ENCODE measurements around the gene C2orf92.

C2orf92 gene

DNA sequence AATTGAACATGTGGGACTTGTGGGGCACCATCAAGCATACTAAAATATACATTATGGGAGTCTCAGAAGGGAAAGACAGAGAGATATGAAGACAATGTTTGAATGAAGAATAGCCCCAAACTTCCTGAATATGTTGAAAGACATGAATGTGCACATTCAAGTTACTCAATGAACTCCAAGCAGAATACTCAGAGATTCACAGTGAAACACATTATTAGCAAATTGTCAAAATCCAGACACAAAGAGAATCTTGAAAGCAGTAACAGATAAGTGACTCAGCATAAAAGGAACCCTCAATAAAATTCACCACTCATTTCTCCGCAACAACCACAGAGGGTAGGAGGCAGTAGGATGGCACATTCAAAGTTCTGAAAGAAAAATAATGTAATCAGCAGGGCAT lies 8.8 kb downstream of the C2orf92 start:
- TF ChIP-seq FOXP2 (optimal IDR thresholded peaks at IDR 0.05; ENCODE audit: borderline replicate concordance, extremely low read depth, extremely low read length, insufficient read depth) = no peak
- no peak for TF ChIP-seq TAF1 (IDR thresholded peaks at IDR 0.05; ENCODE audit: borderline replicate concordance, insufficient read depth, low read length)
- TF ChIP-seq, protein P1, sequence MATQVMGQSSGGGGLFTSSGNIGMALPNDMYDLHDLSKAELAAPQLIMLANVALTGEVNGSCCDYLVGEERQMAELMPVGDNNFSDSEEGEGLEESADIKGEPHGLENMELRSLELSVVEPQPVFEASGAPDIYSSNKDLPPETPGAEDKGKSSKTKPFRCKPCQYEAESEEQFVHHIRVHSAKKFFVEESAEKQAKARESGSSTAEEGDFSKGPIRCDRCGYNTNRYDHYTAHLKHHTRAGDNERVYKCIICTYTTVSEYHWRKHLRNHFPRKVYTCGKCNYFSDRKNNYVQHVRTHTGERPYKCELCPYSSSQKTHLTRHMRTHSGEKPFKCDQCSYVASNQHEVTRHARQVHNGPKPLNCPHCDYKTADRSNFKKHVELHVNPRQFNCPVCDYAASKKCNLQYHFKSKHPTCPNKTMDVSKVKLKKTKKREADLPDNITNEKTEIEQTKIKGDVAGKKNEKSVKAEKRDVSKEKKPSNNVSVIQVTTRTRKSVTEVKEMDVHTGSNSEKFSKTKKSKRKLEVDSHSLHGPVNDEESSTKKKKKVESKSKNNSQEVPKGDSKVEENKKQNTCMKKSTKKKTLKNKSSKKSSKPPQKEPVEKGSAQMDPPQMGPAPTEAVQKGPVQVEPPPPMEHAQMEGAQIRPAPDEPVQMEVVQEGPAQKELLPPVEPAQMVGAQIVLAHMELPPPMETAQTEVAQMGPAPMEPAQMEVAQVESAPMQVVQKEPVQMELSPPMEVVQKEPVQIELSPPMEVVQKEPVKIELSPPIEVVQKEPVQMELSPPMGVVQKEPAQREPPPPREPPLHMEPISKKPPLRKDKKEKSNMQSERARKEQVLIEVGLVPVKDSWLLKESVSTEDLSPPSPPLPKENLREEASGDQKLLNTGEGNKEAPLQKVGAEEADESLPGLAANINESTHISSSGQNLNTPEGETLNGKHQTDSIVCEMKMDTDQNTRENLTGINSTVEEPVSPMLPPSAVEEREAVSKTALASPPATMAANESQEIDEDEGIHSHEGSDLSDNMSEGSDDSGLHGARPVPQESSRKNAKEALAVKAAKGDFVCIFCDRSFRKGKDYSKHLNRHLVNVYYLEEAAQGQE (IDR thresholded peaks at IDR 0.05; ENCODE audit: insufficient read depth in 1 of 2, low read depth in 2 of 2, low read length in 2 of 2) = no peak
- TF ChIP-seq POLR2AphosphoS5 (IDR thresholded peaks at IDR 0.05; ENCODE audit: low read depth, low read length) = no peak
- TF ChIP-seq SIN3A (IDR thresholded peaks at IDR 0.05; ENCODE audit: borderline replicate concordance, insufficient read depth, low read length) = no peak

DNA sequence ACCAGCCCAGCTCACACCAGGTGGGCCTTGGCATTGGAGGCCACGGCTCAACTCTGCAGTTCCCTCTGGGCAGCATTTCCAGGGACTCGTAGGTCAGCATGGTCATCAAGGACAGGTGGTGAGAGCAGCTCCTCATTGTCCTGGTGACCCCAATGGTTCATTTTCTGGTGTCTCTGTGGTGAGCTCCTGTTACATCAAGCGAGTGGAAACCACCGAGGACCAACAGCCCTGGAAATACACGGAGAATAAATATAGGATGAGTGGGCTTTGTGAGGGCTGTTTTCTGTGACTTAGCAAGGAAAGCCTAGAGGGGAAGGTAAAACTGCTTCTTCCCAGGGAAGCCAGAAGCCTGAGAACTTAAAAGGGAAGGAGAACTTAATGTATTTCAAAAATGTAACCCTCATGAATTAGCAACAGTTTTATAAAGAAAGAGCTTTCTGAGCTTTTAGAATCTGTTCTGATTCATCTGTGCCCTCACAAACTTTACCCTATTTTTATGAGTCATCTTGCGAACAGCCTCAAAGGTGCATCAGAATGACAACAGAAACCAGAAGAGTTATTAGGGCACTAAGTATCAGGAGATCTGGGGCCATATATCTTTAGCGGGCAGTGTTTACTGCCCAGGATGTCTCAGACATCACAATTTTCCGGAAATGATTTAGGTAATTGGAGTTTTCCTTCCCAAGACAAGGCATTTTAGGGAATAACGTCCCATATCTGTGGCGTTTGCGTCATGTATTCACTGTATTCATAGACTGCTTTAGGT lies 18.7 kb downstream of the C2orf92 start:
- TF ChIP-seq, protein P1 (IDR thresholded peaks at IDR 0.05; ENCODE audit: insufficient read depth in 1 of 2, low read depth in 2 of 2, low read length in 2 of 2) = no peak
- TF ChIP-seq POLR2AphosphoS5 (IDR thresholded peaks at IDR 0.05; ENCODE audit: low read depth, low read length) (no peak), FOXP2 (optimal IDR thresholded peaks at IDR 0.05; ENCODE audit: borderline replicate concordance, extremely low read depth, extremely low read length, insufficient read depth) (no peak), SIN3A (IDR thresholded peaks at IDR 0.05; ENCODE audit: borderline replicate concordance, insufficient read depth, low read length) (no peak), TAF1 (IDR thresholded peaks at IDR 0.05; ENCODE audit: borderline replicate concordance, insufficient read depth, low read length) (no peak)

DNA sequence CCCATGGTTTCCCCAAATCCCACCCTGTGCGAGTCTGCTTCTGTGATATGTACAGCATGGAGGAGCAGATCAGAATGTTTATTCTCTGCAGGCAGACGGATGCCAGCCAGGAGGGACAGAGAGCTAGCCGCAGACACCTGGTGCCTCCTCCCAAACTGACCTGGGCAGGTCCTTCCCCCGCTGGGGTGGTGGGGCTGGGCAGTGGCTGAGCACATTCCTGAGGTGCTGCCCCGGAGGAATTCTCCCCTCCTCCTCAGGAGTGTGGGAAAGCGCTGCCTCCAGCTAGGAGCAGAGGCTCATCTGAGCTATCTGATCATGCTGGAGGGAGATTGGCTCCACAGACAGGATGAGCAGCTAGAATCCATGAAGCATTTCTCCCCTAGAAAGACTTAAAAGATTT lies 21.7 kb downstream of the C2orf92 start:
- no peak for TF ChIP-seq SIN3A (IDR thresholded peaks at IDR 0.05; ENCODE audit: borderline replicate concordance, insufficient read depth, low read length)
- TF ChIP-seq, protein P1 (IDR thresholded peaks at IDR 0.05; ENCODE audit: insufficient read depth in 1 of 2, low read depth in 2 of 2, low read length in 2 of 2) = no peak
- no peak for TF ChIP-seq FOXP2 (optimal IDR thresholded peaks at IDR 0.05; ENCODE audit: borderline replicate concordance, extremely low read depth, extremely low read length, insufficient read depth)
- no peak for TF ChIP-seq POLR2AphosphoS5 (IDR thresholded peaks at IDR 0.05; ENCODE audit: low read depth, low read length)
- TF ChIP-seq TAF1 (IDR thresholded peaks at IDR 0.05; ENCODE audit: borderline replicate concordance, insufficient read depth, low read length) = no peak

DNA sequence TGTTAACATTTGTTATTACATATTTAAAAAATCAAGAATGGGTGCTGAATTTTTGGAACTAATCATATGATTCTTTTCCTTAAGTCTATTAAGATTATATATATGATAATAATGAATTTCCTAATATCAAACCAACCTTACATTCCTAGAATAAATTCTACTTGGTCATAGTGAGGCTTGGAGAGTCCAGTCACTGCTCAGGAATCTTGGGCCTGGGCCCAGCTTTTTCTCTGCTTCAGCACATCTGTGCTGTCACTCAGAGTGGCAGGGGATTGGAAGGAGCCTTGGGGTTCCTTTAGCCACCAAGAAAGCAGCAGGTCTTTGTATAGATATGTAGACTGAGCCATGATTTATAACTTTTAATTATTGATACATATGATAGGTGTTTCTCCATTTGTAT lies 24.0 kb downstream of the C2orf92 start:
- TF ChIP-seq TAF1 (IDR thresholded peaks at IDR 0.05; ENCODE audit: borderline replicate concordance, insufficient read depth, low read length) (no peak), POLR2AphosphoS5 (IDR thresholded peaks at IDR 0.05; ENCODE audit: low read depth, low read length) (no peak), FOXP2 (optimal IDR thresholded peaks at IDR 0.05; ENCODE audit: borderline replicate concordance, extremely low read depth, extremely low read length, insufficient read depth) (no peak), SIN3A (IDR thresholded peaks at IDR 0.05; ENCODE audit: borderline replicate concordance, insufficient read depth, low read length) (no peak)
- TF ChIP-seq, protein P1 (IDR thresholded peaks at IDR 0.05; ENCODE audit: insufficient read depth in 1 of 2, low read depth in 2 of 2, low read length in 2 of 2) = no peak

Data from PFSK-1 (cell line).